Fibroblast of skin of left quadriceps (primary cell): ENCODE measurements around the gene TOP2B.

ENCODE experiments used
- DNase-seq, 2 experiments: peaks; one replicate each; pipeline ENCODE4 v3.0.0-alpha.2; 2013; ENCODE audit warnings: low read depth in 2 of 2

TOP2B gene, protein sequence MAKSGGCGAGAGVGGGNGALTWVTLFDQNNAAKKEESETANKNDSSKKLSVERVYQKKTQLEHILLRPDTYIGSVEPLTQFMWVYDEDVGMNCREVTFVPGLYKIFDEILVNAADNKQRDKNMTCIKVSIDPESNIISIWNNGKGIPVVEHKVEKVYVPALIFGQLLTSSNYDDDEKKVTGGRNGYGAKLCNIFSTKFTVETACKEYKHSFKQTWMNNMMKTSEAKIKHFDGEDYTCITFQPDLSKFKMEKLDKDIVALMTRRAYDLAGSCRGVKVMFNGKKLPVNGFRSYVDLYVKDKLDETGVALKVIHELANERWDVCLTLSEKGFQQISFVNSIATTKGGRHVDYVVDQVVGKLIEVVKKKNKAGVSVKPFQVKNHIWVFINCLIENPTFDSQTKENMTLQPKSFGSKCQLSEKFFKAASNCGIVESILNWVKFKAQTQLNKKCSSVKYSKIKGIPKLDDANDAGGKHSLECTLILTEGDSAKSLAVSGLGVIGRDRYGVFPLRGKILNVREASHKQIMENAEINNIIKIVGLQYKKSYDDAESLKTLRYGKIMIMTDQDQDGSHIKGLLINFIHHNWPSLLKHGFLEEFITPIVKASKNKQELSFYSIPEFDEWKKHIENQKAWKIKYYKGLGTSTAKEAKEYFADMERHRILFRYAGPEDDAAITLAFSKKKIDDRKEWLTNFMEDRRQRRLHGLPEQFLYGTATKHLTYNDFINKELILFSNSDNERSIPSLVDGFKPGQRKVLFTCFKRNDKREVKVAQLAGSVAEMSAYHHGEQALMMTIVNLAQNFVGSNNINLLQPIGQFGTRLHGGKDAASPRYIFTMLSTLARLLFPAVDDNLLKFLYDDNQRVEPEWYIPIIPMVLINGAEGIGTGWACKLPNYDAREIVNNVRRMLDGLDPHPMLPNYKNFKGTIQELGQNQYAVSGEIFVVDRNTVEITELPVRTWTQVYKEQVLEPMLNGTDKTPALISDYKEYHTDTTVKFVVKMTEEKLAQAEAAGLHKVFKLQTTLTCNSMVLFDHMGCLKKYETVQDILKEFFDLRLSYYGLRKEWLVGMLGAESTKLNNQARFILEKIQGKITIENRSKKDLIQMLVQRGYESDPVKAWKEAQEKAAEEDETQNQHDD (N-terminal part only)

DNA sequence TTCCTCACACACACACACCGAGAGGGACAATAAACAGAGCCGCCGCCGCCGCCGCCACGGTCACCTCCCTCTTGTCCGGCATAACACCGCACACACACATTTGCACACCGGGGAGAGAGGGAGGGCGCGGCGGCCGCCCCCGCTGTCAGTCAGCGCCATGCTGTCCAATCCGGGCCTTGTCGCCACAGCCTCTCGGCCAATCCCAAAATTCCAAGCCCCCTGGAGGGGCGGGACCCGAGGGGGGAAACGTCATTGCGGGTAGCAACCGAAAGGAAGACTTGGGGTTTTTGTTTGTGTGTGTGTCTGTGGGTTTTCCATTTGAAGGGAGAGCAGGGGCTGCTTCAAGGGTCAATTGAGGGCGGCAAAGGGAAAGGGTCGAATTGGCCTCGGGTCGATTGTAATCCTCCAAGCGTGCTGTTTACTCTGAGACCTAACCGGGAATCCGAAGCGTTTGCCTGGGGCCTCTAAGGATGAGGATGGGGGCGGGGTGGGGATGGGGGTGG, at the start of gene TOP2B:
Gene TOP2B, minus strand, starts transcription at position 96 of the 503 bp plus-strand sequence. CDS start 610 bp downstream, outside the sequence.
- peak; percentile 89 to 91 for DNase-seq

- no peak for DNase-seq
These were observed 48.8 kb upstream of the TOP2B start for GRCh38 chr3:25713341-25713985.

GRCh38 chr3:25711090-25711489, 46.4 kb upstream of the TOP2B start:
- DNase-seq: no peak

DNA sequence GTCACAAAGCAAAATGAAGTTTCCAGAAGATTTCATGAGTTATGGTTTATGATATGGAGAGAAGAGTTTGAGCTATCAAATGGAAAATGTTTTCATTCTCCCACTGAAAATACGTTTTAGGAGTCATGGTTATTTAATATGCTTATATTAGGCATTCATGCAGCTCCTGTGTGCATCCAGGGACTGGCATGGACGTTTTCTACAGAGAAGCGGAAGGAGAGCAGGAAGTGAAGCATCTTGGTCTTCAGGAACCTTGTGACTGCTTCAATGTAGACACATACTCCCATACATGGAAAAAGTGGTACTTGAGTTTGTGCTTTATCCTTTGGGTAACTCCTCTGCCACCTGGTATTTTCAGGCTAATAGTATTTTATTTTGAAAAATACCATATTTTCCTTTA, 43.3 kb upstream of the TOP2B start:
- no peak for DNase-seq

DNA sequence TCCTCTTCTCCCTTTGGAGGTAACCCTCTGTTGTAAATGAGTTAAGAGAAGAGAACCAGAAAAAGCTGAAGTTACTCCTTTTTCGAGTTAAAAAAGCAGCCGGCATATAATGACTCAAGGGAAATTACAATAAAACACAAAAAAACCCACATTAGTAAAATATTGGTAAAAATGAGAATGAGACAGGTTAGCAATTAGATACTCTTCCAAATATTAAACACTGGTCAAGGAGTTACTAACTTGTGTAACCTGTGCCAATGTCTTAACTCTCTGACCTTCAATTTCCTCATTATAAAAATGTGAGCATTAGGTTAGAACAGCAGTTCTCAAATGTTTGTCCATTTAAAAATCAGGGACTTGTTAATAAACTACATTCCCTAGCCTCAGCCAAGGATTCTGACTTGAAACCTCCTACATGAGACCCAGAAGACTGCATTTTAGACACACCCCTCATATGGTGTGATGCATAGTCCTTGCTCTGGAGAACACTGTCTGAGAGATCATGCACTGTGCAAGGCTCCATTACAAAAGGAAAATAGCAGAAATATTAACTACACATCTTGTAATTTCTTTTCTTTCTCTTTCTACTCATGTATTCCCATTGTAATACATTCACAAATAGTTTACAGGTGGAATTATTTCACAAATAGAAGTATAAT, 42.7 kb upstream of the TOP2B start:
- no peak for DNase-seq

DNA sequence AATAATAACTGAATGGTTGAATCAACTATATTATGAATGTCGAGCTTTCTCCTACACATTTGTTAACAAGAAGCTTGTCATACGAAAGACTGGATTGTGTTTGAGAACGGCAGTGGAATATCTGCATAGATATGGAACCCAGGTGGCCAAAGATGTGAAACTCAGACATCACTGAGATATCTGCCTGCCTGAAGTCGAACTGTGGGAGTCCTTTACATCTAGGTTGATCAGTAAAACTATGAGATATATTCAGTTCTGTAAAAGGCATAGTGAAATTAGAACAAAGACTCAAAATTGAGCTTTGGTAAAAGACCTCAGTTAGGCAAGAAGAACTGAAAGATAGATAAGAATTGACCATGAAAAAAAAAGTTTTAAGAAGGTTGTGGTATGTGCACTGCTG, 41.5 kb upstream of the TOP2B start:
- no peak for DNase-seq

GRCh38 chr3:25697553-25697952, 32.8 kb upstream of the TOP2B start:
- no peak for DNase-seq

- no peak for DNase-seq
These were observed 31.2 kb upstream of the TOP2B start for GRCh38 chr3:25695731-25696420.

GRCh38 chr3:25693238-25693637, 28.5 kb upstream of the TOP2B start:
- DNase-seq: no peak

- DNase-seq: peak in 1 of 2 experiments; percentile 13
These were observed 27.6 kb upstream of the TOP2B start for GRCh38 chr3:25692341-25692740.

DNA sequence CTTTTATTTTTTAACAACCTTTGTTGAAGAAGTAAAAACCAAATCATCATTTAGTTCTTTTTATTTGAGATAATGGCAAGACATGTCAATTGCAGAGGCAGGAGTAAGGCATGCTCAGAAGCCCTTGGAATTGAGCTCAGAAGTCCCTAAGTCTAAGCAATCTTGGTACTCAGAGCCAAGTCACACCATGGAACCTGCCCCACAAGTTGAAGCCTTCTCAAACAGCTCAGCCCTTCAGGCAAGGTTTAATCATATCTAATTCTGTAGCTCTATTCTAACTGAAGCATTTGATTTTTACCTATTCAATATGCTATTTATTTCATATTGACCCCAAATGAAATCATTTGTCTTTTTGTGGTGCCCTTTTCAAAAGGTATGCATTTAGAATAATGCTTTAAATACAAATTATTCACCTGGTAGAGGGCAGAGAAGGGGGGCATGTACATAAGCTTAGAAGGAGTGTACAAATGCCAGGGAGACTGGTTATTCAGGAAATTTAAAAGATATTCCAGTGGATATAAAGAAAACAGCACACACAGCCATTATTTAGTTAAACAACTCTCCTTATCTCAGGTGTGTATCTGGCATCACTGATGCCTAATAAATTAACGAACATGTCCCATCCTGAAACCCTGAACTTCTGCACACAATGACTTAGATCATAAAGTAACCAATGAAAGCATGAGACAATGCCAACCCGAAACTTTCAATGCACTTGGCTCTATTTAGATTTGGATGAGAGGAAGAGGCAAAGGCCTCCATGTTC, 26.2 kb upstream of the TOP2B start:
- no peak for DNase-seq

DNA sequence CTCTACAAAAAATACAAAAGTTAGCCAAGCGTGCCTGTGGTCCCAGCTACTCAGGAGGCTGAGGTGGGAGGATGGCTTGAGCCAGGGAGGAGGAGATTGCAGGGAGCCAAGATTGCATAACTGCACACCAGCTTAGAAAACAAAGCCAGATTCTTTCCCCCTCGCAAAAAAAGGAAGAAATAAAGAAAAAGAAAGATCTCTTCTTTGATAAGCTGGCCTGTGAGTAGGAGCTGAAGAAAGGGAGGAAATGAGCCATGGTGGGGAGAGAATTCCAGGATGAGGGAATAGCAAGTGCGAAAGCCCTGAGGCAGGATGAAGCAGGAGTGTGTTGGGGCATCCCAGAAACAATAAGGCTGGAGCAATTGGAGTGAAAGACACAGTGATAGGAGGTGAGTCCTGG, 24.5 kb upstream of the TOP2B start:
- DNase-seq: no peak

DNA sequence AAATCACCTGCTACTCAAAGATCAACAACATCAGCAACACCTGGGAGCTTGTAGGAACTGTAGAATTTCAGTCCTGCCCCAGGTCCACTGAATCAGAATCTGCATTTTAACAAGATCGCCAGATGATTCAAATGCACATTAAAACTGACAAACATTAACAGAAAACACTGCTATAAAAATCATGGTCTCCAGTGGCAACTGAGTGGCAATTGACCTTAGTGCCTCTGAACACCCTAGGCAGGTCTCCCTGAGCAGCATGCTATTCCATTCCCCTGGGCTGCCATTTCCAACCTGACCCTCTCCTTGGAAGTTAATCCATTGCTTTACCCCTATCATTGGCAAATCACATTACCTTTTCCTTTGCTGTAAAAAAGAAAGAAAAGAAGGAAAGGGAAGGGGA, 23.0 kb upstream of the TOP2B start:
- DNase-seq: no peak

DNA sequence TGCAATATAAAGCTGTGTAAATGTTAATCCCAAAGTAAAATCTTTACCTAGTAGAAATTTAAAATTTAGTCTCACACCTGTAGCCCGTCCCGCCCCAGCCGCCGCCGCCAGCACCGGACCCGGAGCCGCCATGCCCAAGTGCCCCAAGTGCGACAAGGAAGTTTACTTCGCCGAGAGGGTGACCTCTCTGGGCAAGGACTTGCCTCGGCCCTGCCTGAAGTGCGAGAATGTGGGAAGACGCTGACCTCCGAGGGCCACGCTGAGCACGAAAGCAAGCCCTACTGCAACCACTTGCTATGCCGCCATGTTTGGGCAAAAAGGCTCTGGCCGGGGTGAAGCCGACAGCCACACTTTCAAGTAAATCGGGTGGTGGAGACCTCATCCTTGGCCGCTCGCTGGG, 22.1 kb upstream of the TOP2B start:
- DNase-seq: no peak

- no peak for DNase-seq
These were observed 19.2 kb upstream of the TOP2B start for GRCh38 chr3:25683882-25684281.

DNA sequence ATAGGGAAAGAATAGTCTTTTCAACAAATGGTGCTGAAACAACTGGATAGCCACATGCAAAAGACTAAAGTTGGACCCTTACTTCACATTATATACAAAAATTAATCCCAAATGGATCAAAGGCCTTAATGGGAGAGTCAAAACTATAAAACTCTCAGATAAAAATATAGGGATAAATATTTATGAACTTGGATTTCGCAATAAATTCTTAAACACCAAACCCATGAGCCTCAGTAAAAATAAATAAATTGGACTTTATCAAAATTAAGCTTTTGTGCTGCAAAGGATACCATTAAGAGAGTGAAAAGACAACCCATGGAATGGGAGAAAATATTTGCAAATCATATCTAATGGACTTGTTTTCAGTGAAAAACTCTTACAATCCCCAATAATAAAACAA, 18.7 kb upstream of the TOP2B start:
- no peak for DNase-seq

DNA sequence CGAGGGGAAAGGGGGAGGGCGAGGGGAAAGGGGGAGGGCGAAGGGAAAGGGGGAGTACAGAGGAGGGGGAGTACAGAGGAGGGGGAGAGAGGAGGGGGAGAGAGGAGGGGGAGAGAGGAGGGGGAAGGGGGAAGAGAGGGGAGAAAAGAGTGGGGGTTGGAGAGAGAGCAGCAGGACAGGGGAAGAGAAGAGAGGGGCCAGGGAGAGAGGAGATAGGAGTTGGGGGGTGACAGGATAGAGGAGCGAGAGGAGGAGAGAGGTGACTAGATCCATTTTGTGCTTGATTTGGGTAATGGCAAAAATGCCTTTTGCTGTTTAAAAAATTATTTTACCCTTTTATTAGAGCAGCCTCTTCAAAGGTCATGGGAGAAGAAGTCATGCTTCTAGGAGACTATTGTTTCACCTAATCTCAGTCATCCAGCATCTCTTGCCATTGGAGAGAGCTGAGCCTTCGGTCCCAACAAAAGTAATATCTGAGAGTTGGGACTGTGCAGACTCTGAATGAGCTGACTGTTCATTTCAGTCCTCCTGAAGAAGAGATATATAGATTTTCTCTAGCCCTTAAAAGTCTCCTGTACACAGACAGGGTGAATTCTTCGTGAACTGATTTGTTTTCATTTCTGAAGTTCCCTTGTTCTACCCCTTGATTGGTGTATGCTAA, 15.1 kb upstream of the TOP2B start:
- DNase-seq: no peak

GRCh38 chr3:25679166-25679565, 14.5 kb upstream of the TOP2B start:
- DNase-seq: no peak

- no peak for DNase-seq
These were observed 13.9 kb upstream of the TOP2B start for GRCh38 chr3:25678581-25678980.
